DOHH2 (cell line): ENCODE results near the gene GOLGA3.
"Not testable (repeated sequence)": the region's sequence is repeated elsewhere in the genome, so short reads cannot be mapped to it uniquely, and the experiment has no call there.

ENCODE experiments used
- H3F3A ChIP-seq: fragments of 200-600 bp; sonication (generic), shearing (Covaris generic); 2 replicates; pipeline ENCODE4 v1.6.0; 2016; ENCODE audit warnings: antibody characterized with exemption, mild to moderate bottlenecking; ENCODE audit not compliant: control insufficient read depth, insufficient read depth
- H3K27ac ChIP-seq: fragments of 200-600 bp; sonication (generic); 2 replicates; pipeline ENCODE4 v1.5.1; 2014; ENCODE audit warnings: low read depth, mild to moderate bottlenecking, low read length, moderate library complexity
- H3K27me3 ChIP-seq: fragments of 200-600 bp; sonication (generic); 2 replicates; pipeline ENCODE4 v1.6.1; 2014; ENCODE audit warnings: mild to moderate bottlenecking, low read length, mixed read lengths; ENCODE audit not compliant: control insufficient read depth
- H3K36me3 ChIP-seq: fragments of 200-600 bp; sonication (generic); 2 replicates; pipeline ENCODE4 v1.6.1; 2014; ENCODE audit warnings: mild to moderate bottlenecking, low read length, moderate library complexity, mixed read lengths; ENCODE audit not compliant: control insufficient read depth
- H3K4me1 ChIP-seq: fragments of 200-600 bp; sonication (generic); 2 replicates; pipeline ENCODE4 v1.6.1; 2014; ENCODE audit warnings: mild to moderate bottlenecking, low read length, mixed read lengths; ENCODE audit not compliant: control insufficient read depth
- H3K4me2 ChIP-seq: fragments of 200-600 bp; sonication (generic); 2 replicates; pipeline ENCODE4 v1.6.0; 2014; ENCODE audit warnings: mild to moderate bottlenecking, low read length, moderate library complexity
- H3K4me3 ChIP-seq: fragments of 200-600 bp; sonication (generic); 2 replicates; pipeline ENCODE4 v1.5.1; 2014; ENCODE audit warnings: mild to moderate bottlenecking, low read length, mixed read lengths
- H3K79me2 ChIP-seq: fragments of 200-600 bp; sonication (generic); 2 replicates; pipeline ENCODE4 v1.6.1; 2014; ENCODE audit warnings: mild to moderate bottlenecking, low read length, mixed read lengths; ENCODE audit not compliant: control insufficient read depth
- H3K9me2 ChIP-seq: fragments of 200-600 bp; sonication (generic); replicated peaks from 2 replicates; pipeline ENCODE4 v1.6.1; 2014; ENCODE audit warnings: mild to moderate bottlenecking, low read length, mixed read lengths; ENCODE audit not compliant: control insufficient read depth
- H3K9me3 ChIP-seq: fragments of 200-600 bp; sonication (generic); 2 replicates; pipeline ENCODE4 v1.6.1; 2014; ENCODE audit warnings: antibody characterized with exemption, low read length, mixed read lengths; ENCODE audit not compliant: control insufficient read depth, insufficient read depth
- H4K20me1 ChIP-seq: fragments of 200-600 bp; sonication (generic); 2 replicates; pipeline ENCODE4 v1.6.0; 2014; ENCODE audit warnings: low read depth, mild to moderate bottlenecking, antibody characterized with exemption, low read length, moderate library complexity; ENCODE audit not compliant: control insufficient read depth, insufficient read depth
- EZH2phosphoT487 ChIP-seq: fragments of 200-600 bp; sonication (generic); IDR thresholded peaks from 2 replicates; pipeline ENCODE4 v1.6.1; 2017; ENCODE audit warnings: borderline replicate concordance, mild to moderate bottlenecking, antibody characterized with exemption, low read length, moderate library complexity, mixed read lengths
- TF ChIP-seq, protein P1 (sequence below): fragments of 200-600 bp; sonication (generic); IDR thresholded peaks from one replicate; pipeline ENCODE4 v1.5.1; 2014; ENCODE audit warnings: antibody characterized with exemption, mild to moderate bottlenecking, low read depth, low read length; ENCODE audit not compliant: poor library complexity, severe bottlenecking

Gene GOLGA3

DNA sequence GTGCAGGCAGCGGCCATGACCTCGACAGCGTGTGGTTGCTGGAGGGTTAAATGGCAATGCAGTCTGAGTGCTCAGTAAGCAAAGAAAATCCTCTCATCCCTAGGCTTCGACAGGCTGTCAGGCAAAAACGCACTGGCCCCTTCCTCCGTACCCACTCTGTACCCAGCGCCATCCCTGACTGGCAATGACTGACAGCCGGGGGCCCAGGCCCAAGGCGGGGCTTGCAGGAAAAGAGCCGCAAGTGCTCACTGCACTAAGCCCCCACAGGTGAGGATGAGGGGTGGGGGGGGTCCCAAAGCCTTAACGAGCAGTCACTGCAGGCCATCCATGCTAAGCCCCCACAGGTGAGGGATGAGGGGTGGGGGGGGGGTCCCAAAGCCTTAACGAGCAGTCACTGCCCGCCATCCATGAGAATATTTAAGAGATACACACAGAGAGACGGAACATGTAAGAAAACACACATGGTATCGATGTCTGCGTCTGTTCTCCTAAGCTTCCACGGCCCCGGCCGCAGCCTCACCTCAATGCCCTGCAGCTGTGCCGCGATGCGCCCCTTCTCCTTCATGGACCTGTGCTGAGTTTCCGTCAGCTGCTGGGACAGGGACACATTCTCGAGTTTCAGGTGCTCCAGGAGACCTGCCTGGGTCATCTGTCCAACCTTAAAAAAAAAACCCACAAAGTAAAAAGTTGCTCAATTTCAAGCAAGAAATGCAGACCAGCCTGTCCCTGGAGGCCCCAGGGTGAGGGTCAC lies 30.7 kb downstream of the GOLGA3 start:
- Histone ChIP-seq H3K9me2 (no peaks in the 10 kb centered on the region), H3K79me2 (peaks cover 16% of the 10 kb centered on the region), H3K4me1 (no peaks in the 10 kb centered on the region), H4K20me1 (no peaks in the 10 kb centered on the region), H3K27ac (no peak overlapping the region), H3F3A (no peaks in the 10 kb centered on the region), H3K4me3 (no peak overlapping the region), H3K4me2 (no peak overlapping the region), H3K9me3 (no peaks in the 10 kb centered on the region), H3K27me3 (no peaks in the 10 kb centered on the region), H3K36me3 (peaks cover 75% of the 10 kb centered on the region)
- TF ChIP-seq, protein P1, sequence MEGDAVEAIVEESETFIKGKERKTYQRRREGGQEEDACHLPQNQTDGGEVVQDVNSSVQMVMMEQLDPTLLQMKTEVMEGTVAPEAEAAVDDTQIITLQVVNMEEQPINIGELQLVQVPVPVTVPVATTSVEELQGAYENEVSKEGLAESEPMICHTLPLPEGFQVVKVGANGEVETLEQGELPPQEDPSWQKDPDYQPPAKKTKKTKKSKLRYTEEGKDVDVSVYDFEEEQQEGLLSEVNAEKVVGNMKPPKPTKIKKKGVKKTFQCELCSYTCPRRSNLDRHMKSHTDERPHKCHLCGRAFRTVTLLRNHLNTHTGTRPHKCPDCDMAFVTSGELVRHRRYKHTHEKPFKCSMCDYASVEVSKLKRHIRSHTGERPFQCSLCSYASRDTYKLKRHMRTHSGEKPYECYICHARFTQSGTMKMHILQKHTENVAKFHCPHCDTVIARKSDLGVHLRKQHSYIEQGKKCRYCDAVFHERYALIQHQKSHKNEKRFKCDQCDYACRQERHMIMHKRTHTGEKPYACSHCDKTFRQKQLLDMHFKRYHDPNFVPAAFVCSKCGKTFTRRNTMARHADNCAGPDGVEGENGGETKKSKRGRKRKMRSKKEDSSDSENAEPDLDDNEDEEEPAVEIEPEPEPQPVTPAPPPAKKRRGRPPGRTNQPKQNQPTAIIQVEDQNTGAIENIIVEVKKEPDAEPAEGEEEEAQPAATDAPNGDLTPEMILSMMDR = no peak
- no peak for TF ChIP-seq EZH2phosphoT487

DNA sequence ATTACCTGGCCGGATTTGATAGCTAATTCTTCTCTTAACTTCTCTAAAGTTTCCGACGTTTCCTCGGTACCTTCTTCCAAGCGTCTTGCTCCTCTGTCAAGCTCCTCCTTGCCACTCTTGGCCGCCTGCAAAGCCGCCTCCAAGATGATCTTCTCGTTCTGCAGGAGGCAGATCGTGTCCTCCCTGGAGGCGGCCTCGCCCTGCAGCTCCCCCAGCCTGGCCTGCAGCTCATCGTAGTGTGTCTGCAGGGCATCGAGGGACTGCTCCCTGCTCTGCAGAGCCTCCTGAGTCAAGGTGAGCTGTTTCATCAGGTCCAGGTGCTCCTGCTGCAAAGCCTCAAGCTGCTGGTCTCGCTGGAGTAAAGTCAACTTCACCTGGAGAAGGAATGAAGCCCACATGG lies 32.8 kb downstream of the GOLGA3 start:
- Histone ChIP-seq H4K20me1 (no peaks in the 10 kb centered on the region), H3K79me2 (peaks cover 22% of the 10 kb centered on the region), H3K36me3 (peaks cover 73% of the 10 kb centered on the region), H3F3A (no peaks in the 10 kb centered on the region; the same call in 1 of the 2 replicates), H3K27ac (no peak overlapping the region), H3K9me2 (no peaks in the 10 kb centered on the region), H3K4me3 (no peak overlapping the region), H3K4me2 (no peak overlapping the region), H3K4me1 (no peaks in the 10 kb centered on the region), H3K9me3 (no peaks in the 10 kb centered on the region), H3K27me3 (no peaks in the 10 kb centered on the region)
- TF ChIP-seq EZH2phosphoT487 = no peak
- TF ChIP-seq, protein P1 = no peak

DNA sequence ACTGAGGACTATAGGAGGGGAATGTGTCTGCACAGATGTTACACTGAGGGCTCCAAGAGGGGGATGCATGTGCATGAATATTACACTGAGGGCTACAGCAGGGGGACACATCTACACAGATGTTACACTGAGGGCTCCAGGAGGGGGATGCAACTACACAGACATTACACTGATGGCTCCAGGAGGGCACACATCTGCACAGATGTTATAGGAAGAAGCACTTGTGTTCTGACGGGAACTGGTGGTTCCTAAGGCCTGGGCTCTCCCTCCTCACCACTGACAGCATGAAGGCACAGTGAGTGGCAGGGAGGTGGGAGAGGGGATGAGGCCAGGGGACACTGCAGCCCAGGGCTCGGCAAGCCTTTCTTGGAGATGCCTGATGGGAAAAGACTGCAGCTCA lies 36.7 kb downstream of the GOLGA3 start:
- H3K27me3 ChIP-seq, H3K27ac ChIP-seq, H3K9me2 ChIP-seq, H3K4me2 ChIP-seq, H3K4me3 ChIP-seq, H3F3A ChIP-seq, H3K4me1 ChIP-seq, H4K20me1 ChIP-seq, H3K9me3 ChIP-seq: not testable (repeated sequence)
- Histone ChIP-seq H3K36me3 (peaks cover 67% of the 10 kb centered on the region), H3K79me2 (peaks cover 22% of the 10 kb centered on the region)

DNA sequence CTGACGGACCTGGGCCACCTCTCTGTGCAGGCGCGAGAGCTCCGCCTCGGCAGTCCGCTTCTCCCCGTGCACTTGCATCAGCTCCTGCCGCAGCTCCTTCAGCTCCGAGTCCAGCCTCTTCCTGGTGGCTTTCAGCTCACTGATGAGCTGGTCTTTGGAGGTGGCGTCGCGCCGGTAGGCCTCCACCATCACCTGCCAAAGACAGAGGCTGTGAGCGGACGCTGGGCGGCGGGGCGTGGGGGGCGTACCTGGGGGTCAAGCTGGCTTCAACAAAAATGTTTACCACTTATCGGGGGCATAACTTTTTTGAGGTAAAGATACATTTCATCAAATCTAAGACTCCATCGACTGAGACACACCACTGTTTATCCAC lies 39.6 kb downstream of the GOLGA3 start:
- Histone ChIP-seq H3K27ac (no peak overlapping the region), H3K4me1 (no peaks in the 10 kb centered on the region), H3K4me2 (no peak overlapping the region), H3K27me3 (no peaks in the 10 kb centered on the region), H3K9me3 (no peaks in the 10 kb centered on the region), H3F3A (no peaks in the 10 kb centered on the region; the same call in 1 of the 2 replicates), H3K4me3 (no peak overlapping the region), H3K79me2 (peaks cover 12% of the 10 kb centered on the region), H4K20me1 (peaks cover 2% of the 10 kb centered on the region; the same call in 1 of the 2 replicates), H3K9me2 (no peaks in the 10 kb centered on the region), H3K36me3 (peaks cover 67% of the 10 kb centered on the region)
- TF ChIP-seq, protein P1 = no peak
- TF ChIP-seq EZH2phosphoT487 = no peak
